ENCODE measurements around the gene C1QTNF6. TPM values are rescaled to one million over a fixed set of nuclear protein-coding genes. Genes with fewer than 3 reads are reported as not detected.

Gene C1QTNF6
- total and polyA plus RNA-seq, 2 donors (not counting 3 experiments of a cell fraction or from before 2014, with no cell fraction given), result 20.2 to 27.6 TPM

DNA sequence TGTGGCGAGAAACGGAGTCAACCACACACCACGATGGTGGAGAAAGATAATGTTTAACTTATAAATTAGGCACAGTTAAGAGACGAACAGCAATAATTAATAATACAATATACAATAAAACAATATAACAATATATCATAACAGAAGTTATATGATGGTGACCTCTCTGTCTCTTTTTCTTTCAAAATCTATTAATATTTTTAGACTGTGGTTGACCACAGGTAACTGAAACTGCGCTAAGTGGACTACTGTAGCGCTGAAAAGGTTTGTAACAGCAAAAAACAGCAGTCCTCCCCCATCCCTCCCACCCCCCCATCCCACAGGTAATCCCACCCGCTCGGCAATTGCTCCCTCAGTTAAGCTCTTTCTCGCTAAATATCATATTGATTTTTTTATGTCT lies 27.8 kb upstream of the C1QTNF6 start:
- Histone ChIP-seq H3K79me2 (ENCODE audit: control insufficient read depth, insufficient read depth, low read length) (no peaks in the 10 kb centered on the region), H3K9me3 (replicated peaks; ENCODE audit: control insufficient read depth, insufficient read depth, low read length) (no peaks in the 10 kb centered on the region), H3K36me3 (ENCODE audit: control insufficient read depth in 2 of 2, extremely low read depth in 1 of 2, insufficient read depth in 2 of 2, low read length in 2 of 2) (no peaks in the 10 kb centered on the region), H3K9ac (replicated peaks; ENCODE audit: extremely low read depth, insufficient read depth, low read length) (no peak overlapping the region), H3K9me1 (replicated peaks; ENCODE audit: control insufficient read depth, extremely low read depth, insufficient read depth, low read length) (no peaks in the 10 kb centered on the region), H2AFZ (ENCODE audit: low read depth, low read length) (no peak overlapping the region), H3K4me3 (replicated peaks in 1 of 3; ENCODE audit: insufficient read depth in 1 of 3, low read depth in 1 of 3, low read length in 3 of 3) (no peak overlapping the region), H3K27me3 (ENCODE audit: control insufficient read depth in 2 of 2, insufficient read depth in 2 of 2, low read length in 2 of 2) (peaks cover 0 to 12% of the 10 kb centered on the region in 2 experiments), H3K4me1 (ENCODE audit: control insufficient read depth, extremely low read depth, insufficient read depth, low read length) (no peaks in the 10 kb centered on the region), H4K20me1 (replicated peaks; ENCODE audit: control insufficient read depth, extremely low read depth, insufficient read depth, low read length) (no peaks in the 10 kb centered on the region), H3K27ac (ENCODE audit: insufficient read depth, low read depth, low read length) (no peak overlapping the region), H3K4me2 (ENCODE audit: insufficient read depth, low read length) (no peak overlapping the region)
- dilution Hi-C loops (cut with MboI; ENCODE audit: extremely low pct_ligation_motif_present, low sequenced_read_pairs), result no loop called here
- POLR2A ChIA-PET, result interaction anchor here (0.6 kb wide), 1 partner anchor 9 kb away, joined by 3 read pairs; no protein-coding TSS in a partner anchor
- DNase-seq (ENCODE audit: low read depth, low spot score) (no peak), FAIRE-seq (no peak)
- no TSS peak for BruUV-seq (replicated peaks)
- CTCF ChIA-PET, result interaction anchor here (0.7 to 2.2 kb wide), 5 partner anchors 10 to 45 kb away, joined by 3 to 6 read pairs (median 4); no protein-coding TSS in a partner anchor
- intact Hi-C loops (cut with micrococcal nuclease), result no loop called here
- TF ChIP-seq POLR2A (IDR thresholded peaks at IDR 0.05; ENCODE audit: low read depth, low read length) (no peak), EZH2 (IDR thresholded peaks at IDR 0.05; ENCODE audit: borderline replicate concordance, low read depth, low read length, severe bottlenecking) (no peak), MYC (IDR thresholded peaks at IDR 0.05; ENCODE audit: low read depth, low read length) (no peak), FOS (IDR thresholded peaks at IDR 0.05; ENCODE audit: borderline replicate concordance, insufficient read depth, low read length) (no peak), POLR2AphosphoS5 (IDR thresholded peaks at IDR 0.05; ENCODE audit: insufficient read depth, low read depth, low read length) (no peak), JUN (IDR thresholded peaks at IDR 0.05; ENCODE audit: borderline replicate concordance, insufficient read depth, insufficient read length, low read depth) (no peak), GATA2 (IDR thresholded peaks at IDR 0.05; ENCODE audit: insufficient read depth, insufficient read length, low read depth, low read length) (no peak)
- TF ChIP-seq, protein P1, sequence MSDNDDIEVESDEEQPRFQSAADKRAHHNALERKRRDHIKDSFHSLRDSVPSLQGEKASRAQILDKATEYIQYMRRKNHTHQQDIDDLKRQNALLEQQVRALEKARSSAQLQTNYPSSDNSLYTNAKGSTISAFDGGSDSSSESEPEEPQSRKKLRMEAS (IDR thresholded peaks at IDR 0.05; ENCODE audit: insufficient read depth, insufficient read length), result no peak
- TF ChIP-seq, protein P2, sequence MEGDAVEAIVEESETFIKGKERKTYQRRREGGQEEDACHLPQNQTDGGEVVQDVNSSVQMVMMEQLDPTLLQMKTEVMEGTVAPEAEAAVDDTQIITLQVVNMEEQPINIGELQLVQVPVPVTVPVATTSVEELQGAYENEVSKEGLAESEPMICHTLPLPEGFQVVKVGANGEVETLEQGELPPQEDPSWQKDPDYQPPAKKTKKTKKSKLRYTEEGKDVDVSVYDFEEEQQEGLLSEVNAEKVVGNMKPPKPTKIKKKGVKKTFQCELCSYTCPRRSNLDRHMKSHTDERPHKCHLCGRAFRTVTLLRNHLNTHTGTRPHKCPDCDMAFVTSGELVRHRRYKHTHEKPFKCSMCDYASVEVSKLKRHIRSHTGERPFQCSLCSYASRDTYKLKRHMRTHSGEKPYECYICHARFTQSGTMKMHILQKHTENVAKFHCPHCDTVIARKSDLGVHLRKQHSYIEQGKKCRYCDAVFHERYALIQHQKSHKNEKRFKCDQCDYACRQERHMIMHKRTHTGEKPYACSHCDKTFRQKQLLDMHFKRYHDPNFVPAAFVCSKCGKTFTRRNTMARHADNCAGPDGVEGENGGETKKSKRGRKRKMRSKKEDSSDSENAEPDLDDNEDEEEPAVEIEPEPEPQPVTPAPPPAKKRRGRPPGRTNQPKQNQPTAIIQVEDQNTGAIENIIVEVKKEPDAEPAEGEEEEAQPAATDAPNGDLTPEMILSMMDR (IDR thresholded peaks at IDR 0.05; ENCODE audit: extremely low read depth in 1 of 2, insufficient read depth in 1 of 2, low read depth in 1 of 2, low read length in 2 of 2), result no peak

All from endothelial cell of umbilical vein (primary cell).